HG03196 (cell line): ENCODE results near the gene PMF1.

ENCODE experiments used
- ATAC-seq: cut with Tn5 transposase; IDR thresholded peaks from one replicate; pipeline ENCODE4 v1.9.1; 2021; ENCODE audit not compliant: unreplicated experiment

Gene PMF1

DNA sequence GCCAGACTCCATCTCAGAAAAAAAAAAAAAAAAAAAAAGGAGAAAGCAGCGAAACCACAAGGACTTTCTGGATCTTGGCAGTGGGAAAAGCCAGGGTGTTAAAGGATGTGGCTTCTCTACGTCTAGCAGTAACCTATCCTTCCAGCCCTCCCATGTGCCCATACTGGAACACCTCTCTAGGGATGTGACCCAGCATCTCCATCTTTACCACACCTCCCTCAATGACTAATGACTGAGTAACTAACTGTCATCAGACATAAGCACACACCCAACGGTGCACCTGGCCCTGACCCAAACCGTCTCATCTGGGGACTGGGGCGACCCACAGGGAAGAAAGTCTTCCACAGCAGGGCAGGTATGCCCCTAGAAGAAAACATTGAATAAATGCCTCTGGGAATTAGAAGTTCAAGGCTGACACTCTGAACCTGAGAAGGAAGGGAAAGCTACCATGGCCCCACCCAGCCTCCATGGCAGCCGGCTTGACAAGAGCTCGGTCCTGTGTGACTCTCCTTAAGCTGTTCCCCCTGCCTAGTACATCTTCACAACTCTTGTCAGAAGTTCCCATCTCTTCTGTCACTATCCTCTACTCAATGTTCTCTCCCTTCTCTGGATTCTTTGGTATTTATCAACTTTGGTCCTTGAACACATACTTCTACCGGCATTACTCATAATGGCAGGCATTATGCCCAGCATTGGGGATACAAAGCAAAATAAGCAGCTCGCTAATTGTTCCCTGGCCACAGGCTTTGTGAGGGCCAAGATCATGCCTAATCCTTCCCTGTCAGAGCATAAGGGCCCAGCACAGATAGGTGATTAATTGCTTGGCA lies 49.9 kb downstream of the PMF1 start:
- ATAC-seq = no peak

DNA sequence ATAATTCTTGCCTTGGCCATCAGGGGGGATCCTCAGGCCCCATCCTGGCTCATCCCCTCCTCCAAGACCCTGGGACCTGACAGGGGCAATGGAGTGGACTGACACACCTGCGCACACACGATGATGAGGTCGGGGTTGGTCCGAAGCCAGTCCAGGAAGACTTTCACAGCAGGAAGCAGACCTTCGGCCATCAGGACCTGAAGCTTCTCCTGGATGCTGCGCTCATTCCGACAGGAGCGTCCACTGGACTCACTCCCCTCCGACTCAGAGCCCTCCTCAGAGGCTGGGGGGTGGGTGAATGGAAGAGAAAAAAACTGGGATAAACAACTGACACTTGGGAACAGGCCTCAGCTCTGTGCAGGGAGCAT lies 50.5 kb downstream of the PMF1 start:
- no peak for ATAC-seq

DNA sequence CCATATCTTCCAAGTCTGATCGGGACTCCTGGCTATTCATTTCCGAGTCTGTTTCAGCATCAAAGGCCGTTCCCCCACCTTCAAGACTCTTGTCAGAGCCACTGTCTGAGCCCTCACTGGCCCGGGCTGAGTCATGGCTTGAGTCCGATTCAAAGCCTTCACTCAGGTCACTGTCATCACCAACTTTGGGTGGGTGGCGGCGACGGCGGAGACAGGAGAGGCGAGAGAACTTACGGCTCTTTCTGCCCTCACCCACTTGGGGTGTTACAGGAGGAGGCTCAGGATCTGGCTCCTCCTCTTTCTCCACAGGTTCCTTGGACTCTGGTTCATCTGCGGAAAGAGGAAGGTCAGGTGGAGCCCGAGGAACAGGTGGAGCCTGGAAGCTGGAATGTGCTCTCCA lies 53.2 kb downstream of the PMF1 start:
- no peak for ATAC-seq

DNA sequence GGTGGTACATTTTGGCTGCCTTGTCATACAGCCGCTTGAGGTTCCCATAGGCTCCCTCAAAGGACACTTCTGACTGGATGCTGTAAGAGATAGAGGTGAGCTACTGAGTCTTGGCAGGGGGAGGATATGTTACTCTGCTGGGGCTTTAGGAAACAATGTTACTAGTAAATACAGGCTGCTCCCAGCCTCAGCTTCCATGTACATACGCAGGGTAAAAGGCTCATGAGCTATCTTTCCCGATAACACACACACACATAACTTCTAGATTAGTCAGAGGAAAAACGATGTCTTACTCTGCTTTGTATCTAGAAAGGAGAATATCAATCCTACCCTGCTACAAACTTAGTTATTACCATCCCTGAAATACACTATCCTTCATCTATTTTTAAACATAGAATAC lies 55.5 kb downstream of the PMF1 start:
- ATAC-seq = no peak

DNA sequence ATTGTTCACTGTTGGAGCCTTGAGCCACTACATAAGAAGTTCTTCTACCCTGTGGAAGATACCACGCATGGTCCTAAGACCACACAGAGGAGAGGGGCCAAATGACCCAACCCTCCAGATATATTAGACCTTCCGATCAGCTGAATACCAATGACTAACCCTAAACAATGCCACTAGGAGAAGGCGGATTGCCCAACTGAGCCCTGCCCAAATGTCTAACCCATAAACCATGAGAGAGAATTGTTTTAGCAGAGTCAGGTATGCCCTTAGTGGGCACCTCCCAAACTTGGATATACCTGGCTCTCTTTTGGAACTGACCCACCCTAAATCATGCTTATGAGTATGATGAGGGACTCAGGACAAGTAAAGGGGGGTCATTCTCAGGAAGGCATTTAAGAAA lies 57.5 kb downstream of the PMF1 start:
- ATAC-seq = no peak

DNA sequence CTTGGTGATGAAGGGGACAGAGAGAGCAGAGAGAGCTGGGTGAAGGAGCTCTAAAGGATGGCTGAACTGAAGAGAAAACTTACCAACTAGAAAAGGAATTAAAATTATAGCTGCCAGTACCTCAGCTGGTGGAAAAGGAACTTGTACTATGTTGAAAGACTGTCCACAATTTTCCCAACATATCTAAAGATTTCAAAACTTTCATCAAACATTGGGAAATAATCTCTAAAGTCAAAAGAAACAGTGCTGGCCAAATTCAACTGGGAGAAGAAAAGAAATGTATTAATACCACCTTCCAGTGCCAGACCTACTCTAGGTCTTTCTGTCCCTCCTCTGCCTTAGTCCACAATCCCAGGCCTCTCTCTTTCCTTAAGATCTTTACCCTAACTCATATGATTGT lies 63.7 kb downstream of the PMF1 start:
- no peak for ATAC-seq

DNA sequence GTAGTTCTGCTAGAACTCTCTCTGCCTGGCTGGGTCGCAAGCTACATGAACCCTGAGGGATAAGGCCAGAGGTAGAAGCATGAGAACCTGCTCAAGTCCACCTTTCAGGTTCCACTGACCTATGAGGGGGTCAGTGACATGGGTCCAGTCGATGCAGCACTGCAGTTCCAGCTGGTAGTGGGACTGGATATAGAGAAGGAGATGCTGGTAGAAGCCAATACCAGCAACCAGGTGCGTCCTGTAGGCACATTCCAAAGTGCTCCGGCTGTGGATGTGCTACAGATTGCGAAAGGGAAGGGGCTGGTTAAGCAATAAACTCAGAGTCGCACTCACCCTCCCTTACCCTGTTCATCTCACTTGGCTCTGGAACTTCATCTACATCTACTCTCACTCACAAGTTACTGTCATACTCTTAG lies 64.2 kb downstream of the PMF1 start:
- no peak for ATAC-seq

DNA sequence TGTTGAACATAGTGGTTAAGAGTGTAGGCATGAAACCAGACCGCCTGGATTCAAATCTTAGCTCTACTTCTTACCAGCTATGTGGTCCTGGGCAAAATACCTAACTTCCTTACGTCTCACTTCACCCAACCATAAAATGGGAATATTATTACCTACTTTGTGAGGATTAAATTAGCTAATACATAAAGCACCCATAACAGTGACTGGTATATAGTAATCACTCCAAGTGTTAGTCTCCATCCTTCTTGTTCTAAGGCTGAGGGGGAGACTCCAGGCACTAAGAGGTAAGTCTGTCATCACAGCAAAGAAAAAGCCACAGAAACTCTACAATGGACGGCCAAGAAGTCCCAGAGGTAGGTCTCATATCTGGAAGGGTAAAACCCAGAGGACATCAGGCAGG lies 67.0 kb downstream of the PMF1 start:
- ATAC-seq = no peak

DNA sequence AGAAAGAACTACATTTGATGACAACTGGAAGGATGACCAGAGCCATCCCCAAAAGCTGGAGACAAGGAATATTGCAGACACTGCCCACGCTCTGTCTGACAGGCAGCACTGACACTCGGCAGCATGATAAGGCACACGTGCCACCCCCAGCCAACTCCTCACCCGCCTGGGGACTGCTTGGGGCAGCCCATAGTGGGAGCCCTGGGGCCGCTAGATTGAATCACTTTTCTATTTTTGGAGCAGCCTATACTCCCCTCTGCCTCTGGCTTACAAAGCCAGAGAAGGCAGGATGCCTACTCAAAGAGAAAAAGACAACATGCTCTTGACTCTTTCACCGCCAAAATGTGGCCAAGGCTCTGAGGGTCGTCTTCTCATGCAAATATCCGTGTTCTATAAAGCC lies 68.5 kb downstream of the PMF1 start:
- peak; percentile 42 for ATAC-seq

DNA sequence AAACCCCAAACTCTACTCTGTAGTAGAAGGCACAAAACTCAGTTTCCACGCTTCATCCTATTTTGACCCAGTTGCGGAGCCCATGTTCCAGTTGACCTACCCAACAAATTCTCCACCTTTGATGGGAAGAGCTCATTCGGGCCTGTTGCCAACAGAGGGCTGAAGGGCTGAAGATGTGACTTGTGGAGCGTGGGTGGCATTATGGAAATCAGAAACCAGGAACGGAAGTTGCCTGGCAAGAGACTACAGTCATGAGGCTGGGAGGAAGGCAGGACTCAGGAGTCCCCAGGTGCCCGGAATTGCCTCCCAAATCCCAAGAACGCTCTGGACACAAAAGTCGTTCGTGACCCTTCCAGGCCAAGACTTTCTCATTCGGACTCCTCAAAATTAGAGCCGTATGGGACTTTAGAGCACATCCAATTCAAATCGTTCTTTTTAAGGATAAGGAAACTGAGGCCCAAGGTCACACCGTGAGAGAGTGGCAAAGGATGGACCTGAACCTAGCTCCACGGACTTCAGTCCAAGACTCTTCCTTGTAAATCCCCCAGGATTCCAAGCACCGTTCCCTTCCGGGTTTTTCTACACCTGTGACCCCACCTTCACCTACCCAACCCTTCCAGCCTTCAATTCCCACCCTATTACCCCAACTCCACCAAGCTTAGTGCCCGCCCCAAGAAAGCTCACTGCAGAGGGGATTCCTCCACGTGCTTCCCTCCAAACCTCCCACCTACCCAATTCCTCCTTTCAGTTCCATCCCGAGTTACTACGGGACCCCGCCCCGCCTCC lies 69.1 kb downstream of the PMF1 start:
- peak; percentile 2 for ATAC-seq

DNA sequence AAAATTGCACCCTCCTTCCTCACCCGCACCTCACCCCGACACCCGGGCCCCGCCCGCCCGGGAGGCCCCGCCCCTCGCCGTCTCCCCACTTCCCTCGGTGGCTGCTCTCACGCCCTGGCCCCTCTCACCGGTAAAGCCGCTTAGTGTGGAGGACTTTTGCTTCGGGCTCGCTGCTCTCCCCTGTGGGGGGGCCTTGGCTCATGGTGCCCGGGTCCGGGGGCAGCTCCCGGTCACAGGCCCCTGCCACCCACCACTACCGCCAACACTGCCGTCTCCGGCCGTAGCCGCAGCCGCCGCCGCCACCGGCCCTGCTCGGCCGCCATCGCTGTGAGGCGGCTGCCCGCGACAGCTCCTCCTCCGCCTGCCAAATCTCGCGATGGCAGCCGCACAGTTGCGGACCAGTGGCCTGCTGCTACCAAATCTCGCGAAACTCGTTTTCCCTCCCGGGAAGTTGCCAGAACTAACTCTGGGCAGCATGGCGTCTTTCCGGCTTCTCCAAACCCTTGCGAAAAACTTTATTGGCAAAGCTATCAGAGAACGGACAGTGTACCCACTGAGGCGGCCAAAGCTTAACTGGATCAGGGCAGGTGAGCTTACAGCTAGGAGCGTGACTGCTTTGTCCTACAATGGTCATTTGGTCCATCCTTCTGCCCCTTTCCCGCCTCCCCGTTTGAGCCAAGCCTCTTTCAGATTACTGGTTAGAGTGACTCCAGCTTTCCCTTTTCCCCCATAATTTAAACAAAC lies 69.8 kb downstream of the PMF1 start, which contains the start of gene SMG5:
Gene SMG5, minus strand, starts transcription at position 347 of the 744 bp plus-strand sequence. Its CDS starts 145 bp downstream, at position 202.
- peak; percentile 72 for ATAC-seq

DNA sequence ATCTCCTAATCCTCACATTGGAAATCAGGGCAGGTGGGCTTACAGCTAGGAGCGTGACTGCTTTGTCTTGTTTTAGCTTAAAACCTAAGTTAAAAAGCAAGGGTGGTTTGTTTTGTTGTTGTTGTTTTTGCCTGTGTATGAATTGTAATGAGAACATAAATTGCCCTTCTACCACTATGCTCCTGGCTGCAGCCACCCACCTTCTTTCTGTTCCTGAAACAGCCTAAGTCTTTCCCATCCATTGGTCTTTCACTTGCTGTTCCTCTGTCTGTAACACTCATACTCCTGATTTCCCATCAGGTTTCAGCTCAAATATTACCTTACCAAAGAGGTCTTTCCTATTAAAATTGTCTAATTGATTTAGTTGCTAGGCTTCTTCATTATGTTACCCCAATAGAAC lies 70.7 kb downstream of the PMF1 start:
- no peak for ATAC-seq

DNA sequence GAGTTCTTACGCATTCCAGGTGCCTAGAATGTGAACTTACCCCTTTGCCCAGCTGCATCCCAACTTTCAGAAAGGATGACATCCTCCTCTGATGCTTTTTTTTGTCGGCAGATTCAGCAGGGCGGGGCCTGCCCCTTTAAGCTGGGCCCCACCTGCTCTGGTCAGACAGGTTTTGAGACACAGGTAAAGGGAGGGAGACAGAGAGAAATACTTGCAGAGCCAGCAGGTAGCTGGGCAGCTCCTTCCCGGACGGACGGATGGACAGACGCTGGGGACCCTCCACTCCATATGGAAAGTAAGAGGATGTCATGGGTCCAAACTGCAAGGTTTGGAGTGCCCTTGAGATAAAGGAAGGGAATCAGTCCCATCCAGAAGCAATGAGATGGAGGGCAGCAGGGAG lies 71.3 kb downstream of the PMF1 start, which contains the start of gene TMEM79:
Gene TMEM79, plus strand, starts transcription at position 214 of the 400 bp plus-strand sequence. CDS start 902 bp downstream, outside the sequence.
- ATAC-seq = no peak

DNA sequence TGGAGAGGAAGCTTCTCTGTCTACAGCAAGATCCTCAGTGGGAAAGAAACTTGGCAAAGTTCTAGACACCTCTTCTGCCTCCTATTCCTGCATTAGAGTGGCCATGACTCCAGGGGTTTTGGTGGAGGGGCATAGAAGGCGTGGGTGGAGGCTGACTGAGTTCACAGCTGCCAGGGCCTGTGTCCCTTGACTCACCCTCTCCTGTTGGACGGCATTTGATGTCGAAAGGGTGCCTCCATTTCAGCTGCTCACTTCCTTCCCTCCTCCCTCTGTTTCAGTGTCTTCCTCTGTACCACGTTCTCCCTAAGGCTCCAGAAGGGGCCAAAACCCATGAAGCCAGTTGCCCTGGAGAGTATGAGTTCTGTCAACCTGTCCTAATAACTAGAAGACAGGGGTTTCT lies 72.0 kb downstream of the PMF1 start:
- no peak for ATAC-seq

DNA sequence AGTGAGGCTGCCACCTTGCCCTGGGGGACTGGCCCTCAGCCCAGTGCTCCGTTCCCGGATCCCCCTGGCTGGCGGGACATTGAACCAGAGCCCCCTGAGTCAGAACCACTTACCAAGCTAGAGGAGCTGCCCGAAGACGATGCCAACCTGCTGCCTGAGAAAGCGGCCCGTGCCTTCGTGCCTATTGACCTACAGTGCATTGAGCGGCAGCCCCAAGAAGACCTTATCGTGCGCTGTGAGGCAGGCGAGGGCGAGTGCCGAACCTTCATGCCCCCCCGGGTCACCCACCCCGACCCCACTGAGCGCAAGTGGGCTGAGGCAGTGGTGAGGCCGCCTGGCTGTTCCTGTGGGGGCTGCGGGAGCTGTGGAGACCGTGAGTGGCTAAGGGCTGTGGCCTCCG lies 72.6 kb downstream of the PMF1 start:
- ATAC-seq = no peak

DNA sequence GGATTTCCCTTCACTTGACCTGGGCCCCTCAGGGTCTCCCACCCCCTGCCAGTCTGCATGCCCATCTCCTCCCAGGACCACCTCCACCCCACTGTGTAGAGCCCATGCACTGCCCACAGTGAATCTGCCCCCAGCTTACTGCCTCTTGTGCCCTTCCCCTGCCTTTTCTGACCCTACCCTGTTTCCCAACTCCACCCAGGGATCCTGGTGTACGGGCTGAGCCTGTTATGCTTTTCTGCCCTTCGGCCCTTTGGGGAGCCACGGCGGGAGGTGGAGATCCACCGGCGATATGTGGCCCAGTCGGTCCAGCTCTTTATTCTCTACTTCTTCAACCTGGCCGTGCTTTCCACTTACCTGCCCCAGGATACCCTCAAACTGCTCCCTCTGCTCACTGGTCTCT lies 73.3 kb downstream of the PMF1 start:
- no peak for ATAC-seq
